ENCODE data around the gene EPS8L3.

EPS8L3 gene

GRCh38 chr1:109769330-109770078 lies 5.8 kb upstream of the EPS8L3 start:
- no peaks in the 10 kb centered on the region for H3K79me2 ChIP-seq (ENCODE audit: insufficient read depth, low read length)
- H3K9ac ChIP-seq (ENCODE audit: low read length): no peak overlapping the region
- H3K27ac ChIP-seq (ENCODE audit: low read depth, low read length): no peak overlapping the region
- no peak overlapping the region for H3K4me3 ChIP-seq (ENCODE audit: insufficient read depth, low read length, poor library complexity, severe bottlenecking)
- no peak overlapping the region for H2AFZ ChIP-seq (ENCODE audit: low read depth, low read length, severe bottlenecking)
- no peaks in the 10 kb centered on the region for H3K9me2 ChIP-seq (replicated peaks; ENCODE audit: insufficient read depth, low read length)
- H4K20me1 ChIP-seq (ENCODE audit: low read depth, low read length): no peaks in the 10 kb centered on the region
- no peak overlapping the region for H3K4me2 ChIP-seq (ENCODE audit: low read depth, low read length, poor library complexity, severe bottlenecking)
- no peaks in the 10 kb centered on the region for H3F3A ChIP-seq (ENCODE audit: insufficient read depth)
- H3K27me3 ChIP-seq (ENCODE audit: low read length): no peaks in the 10 kb centered on the region
- H3K36me3 ChIP-seq (ENCODE audit: low read length): no peaks in the 10 kb centered on the region
- H3K9me3 ChIP-seq (ENCODE audit: insufficient read depth, low read length): no peaks in the 10 kb centered on the region
- TF ChIP-seq EZH2phosphoT487 (conservative IDR thresholded peaks at IDR 0.05; ENCODE audit: low read length) (no peak), CTCF (IDR thresholded peaks at IDR 0.05; ENCODE audit: insufficient read depth, low read length, poor library complexity, severe bottlenecking) (no peak)

DNA sequence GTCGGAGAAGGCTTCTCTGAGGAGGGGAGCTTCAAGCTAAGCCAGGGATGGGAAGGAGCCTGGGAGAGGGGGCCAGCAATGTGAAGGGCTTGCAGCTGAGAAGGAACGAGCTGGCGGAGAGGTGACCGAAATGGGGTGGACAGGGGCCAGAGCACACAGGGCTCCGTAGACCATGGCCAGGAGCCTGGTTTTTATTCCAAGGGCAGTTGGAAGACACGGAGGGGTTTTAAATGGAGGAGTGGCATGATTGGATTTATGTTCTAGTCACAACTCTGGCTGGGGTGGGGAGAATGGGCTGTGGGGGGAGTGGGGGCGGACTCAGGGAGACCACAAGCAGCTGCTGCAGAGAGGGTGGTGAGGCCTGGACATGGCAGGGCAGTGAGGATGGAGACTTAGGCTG lies 5.1 kb upstream of the EPS8L3 start:
- no peaks in the 10 kb centered on the region for H3K9me2 ChIP-seq (replicated peaks; ENCODE audit: insufficient read depth, low read length)
- no peak overlapping the region for H3K4me2 ChIP-seq (ENCODE audit: low read depth, low read length, poor library complexity, severe bottlenecking)
- no peaks in the 10 kb centered on the region for H3K79me2 ChIP-seq (ENCODE audit: insufficient read depth, low read length)
- no peaks in the 10 kb centered on the region for H3K36me3 ChIP-seq (ENCODE audit: low read length)
- no peaks in the 10 kb centered on the region for H4K20me1 ChIP-seq (ENCODE audit: low read depth, low read length)
- H3K27me3 ChIP-seq (ENCODE audit: low read length): no peaks in the 10 kb centered on the region
- no peaks in the 10 kb centered on the region for H3F3A ChIP-seq (ENCODE audit: insufficient read depth)
- H2AFZ ChIP-seq (ENCODE audit: low read depth, low read length, severe bottlenecking): no peak overlapping the region
- no peak for TF ChIP-seq CTCF (IDR thresholded peaks at IDR 0.05; ENCODE audit: insufficient read depth, low read length, poor library complexity, severe bottlenecking)
- TF ChIP-seq EZH2phosphoT487 (conservative IDR thresholded peaks at IDR 0.05; ENCODE audit: low read length): no peak
- no peak overlapping the region for H3K27ac ChIP-seq (ENCODE audit: low read depth, low read length)
- no peak overlapping the region for H3K4me3 ChIP-seq (ENCODE audit: insufficient read depth, low read length, poor library complexity, severe bottlenecking)
- no peaks in the 10 kb centered on the region for H3K9me3 ChIP-seq (ENCODE audit: insufficient read depth, low read length)
- H3K9ac ChIP-seq (ENCODE audit: low read length): no peak overlapping the region

GRCh38 chr1:109768335-109768650 lies 4.6 kb upstream of the EPS8L3 start:
- no peak for TF ChIP-seq CTCF (IDR thresholded peaks at IDR 0.05; ENCODE audit: insufficient read depth, low read length, poor library complexity, severe bottlenecking)
- no peak for TF ChIP-seq EZH2phosphoT487 (conservative IDR thresholded peaks at IDR 0.05; ENCODE audit: low read length)
- no peaks in the 10 kb centered on the region for H3K27me3 ChIP-seq (ENCODE audit: low read length)
- no peaks in the 10 kb centered on the region for H3K9me3 ChIP-seq (ENCODE audit: insufficient read depth, low read length)
- H2AFZ ChIP-seq (ENCODE audit: low read depth, low read length, severe bottlenecking): no peak overlapping the region
- H3K4me2 ChIP-seq (ENCODE audit: low read depth, low read length, poor library complexity, severe bottlenecking): no peak overlapping the region
- H3K9me2 ChIP-seq (replicated peaks; ENCODE audit: insufficient read depth, low read length): no peaks in the 10 kb centered on the region
- H3K27ac ChIP-seq (ENCODE audit: low read depth, low read length): no peak overlapping the region
- H3K4me3 ChIP-seq (ENCODE audit: insufficient read depth, low read length, poor library complexity, severe bottlenecking): no peak overlapping the region
- H3F3A ChIP-seq (ENCODE audit: insufficient read depth): no peaks in the 10 kb centered on the region
- H3K9ac ChIP-seq (ENCODE audit: low read length): no peak overlapping the region
- H3K79me2 ChIP-seq (ENCODE audit: insufficient read depth, low read length): no peaks in the 10 kb centered on the region
- H4K20me1 ChIP-seq (ENCODE audit: low read depth, low read length): no peaks in the 10 kb centered on the region
- no peaks in the 10 kb centered on the region for H3K36me3 ChIP-seq (ENCODE audit: low read length)

All from SU-DHL-6 (cell line).